Measurements from ENCODE around the gene TMEM54. TPM values are rescaled to one million over a fixed set of nuclear protein-coding genes. Genes with fewer than 3 reads are reported as not detected.

TMEM54 gene
- total and polyA plus RNA-seq, 2 experiments from 2014 or later = 11.2 to 11.7 TPM

- peaks cover 7% of the 10 kb centered on the region for H3K27me3 Mint-ChIP-seq (ENCODE audit: insufficient read depth, low read depth, poor library complexity)
- no peak overlapping the region for H3K4me3 Mint-ChIP-seq
- H3K79me2 ChIP-seq (replicated peaks; ENCODE audit: insufficient read depth) = no peaks in the 10 kb centered on the region
- no peaks in the 10 kb centered on the region for H3F3A ChIP-seq (replicated peaks; ENCODE audit: low read depth)
- H3K36me3 ChIP-seq (ENCODE audit: insufficient read depth) = no peaks in the 10 kb centered on the region
- ATAC-seq (no peak), DNase-seq (ENCODE audit: low spot score) (no peak)
- no peaks in the 10 kb centered on the region for H3K4me1 Mint-ChIP-seq
- H3K27me3 ChIP-seq (ENCODE audit: insufficient read depth) = peaks cover 6% of the 10 kb centered on the region
- no peaks in the 10 kb centered on the region for H4K20me1 ChIP-seq (replicated peaks; ENCODE audit: insufficient read depth)
- no peaks in the 10 kb centered on the region for H3K4me1 ChIP-seq (ENCODE audit: insufficient read depth)
- TF ChIP-seq ZNF114 (CRISPR knock-in tag; IDR thresholded peaks at IDR 0.05) (no peak), EZH2phosphoT487 (IDR thresholded peaks at IDR 0.05; ENCODE audit: unreplicated experiment) (no peak), JUNB (IDR thresholded peaks at IDR 0.05; ENCODE audit: unreplicated experiment) (no peak), EZH2 (IDR thresholded peaks at IDR 0.05; ENCODE audit: low read depth, unreplicated experiment) (no peak), STAT1 (IDR thresholded peaks at IDR 0.05; ENCODE audit: unreplicated experiment) (no peak), POLR2AphosphoS5 (IDR thresholded peaks at IDR 0.05; ENCODE audit: low read depth) (no peak), CTCF (conservative IDR thresholded peaks at IDR 0.05; ENCODE audit: low read depth in 2 of 2) (no peak), CREB1 (CRISPR knock-in tag; IDR thresholded peaks at IDR 0.05; ENCODE audit: low read depth) (no peak), ZNF331 (CRISPR knock-in tag; IDR thresholded peaks at IDR 0.05; ENCODE audit: low read depth) (no peak), NANOG (IDR thresholded peaks at IDR 0.05; ENCODE audit: borderline replicate concordance) (no peak)
- TF ChIP-seq, protein P1, sequence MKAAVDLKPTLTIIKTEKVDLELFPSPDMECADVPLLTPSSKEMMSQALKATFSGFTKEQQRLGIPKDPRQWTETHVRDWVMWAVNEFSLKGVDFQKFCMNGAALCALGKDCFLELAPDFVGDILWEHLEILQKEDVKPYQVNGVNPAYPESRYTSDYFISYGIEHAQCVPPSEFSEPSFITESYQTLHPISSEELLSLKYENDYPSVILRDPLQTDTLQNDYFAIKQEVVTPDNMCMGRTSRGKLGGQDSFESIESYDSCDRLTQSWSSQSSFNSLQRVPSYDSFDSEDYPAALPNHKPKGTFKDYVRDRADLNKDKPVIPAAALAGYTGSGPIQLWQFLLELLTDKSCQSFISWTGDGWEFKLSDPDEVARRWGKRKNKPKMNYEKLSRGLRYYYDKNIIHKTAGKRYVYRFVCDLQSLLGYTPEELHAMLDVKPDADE (IDR thresholded peaks at IDR 0.05) = no peak
- TF ChIP-seq, protein P2, sequence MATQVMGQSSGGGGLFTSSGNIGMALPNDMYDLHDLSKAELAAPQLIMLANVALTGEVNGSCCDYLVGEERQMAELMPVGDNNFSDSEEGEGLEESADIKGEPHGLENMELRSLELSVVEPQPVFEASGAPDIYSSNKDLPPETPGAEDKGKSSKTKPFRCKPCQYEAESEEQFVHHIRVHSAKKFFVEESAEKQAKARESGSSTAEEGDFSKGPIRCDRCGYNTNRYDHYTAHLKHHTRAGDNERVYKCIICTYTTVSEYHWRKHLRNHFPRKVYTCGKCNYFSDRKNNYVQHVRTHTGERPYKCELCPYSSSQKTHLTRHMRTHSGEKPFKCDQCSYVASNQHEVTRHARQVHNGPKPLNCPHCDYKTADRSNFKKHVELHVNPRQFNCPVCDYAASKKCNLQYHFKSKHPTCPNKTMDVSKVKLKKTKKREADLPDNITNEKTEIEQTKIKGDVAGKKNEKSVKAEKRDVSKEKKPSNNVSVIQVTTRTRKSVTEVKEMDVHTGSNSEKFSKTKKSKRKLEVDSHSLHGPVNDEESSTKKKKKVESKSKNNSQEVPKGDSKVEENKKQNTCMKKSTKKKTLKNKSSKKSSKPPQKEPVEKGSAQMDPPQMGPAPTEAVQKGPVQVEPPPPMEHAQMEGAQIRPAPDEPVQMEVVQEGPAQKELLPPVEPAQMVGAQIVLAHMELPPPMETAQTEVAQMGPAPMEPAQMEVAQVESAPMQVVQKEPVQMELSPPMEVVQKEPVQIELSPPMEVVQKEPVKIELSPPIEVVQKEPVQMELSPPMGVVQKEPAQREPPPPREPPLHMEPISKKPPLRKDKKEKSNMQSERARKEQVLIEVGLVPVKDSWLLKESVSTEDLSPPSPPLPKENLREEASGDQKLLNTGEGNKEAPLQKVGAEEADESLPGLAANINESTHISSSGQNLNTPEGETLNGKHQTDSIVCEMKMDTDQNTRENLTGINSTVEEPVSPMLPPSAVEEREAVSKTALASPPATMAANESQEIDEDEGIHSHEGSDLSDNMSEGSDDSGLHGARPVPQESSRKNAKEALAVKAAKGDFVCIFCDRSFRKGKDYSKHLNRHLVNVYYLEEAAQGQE (IDR thresholded peaks at IDR 0.05; ENCODE audit: unreplicated experiment) = no peak
- TF ChIP-seq, protein P3, sequence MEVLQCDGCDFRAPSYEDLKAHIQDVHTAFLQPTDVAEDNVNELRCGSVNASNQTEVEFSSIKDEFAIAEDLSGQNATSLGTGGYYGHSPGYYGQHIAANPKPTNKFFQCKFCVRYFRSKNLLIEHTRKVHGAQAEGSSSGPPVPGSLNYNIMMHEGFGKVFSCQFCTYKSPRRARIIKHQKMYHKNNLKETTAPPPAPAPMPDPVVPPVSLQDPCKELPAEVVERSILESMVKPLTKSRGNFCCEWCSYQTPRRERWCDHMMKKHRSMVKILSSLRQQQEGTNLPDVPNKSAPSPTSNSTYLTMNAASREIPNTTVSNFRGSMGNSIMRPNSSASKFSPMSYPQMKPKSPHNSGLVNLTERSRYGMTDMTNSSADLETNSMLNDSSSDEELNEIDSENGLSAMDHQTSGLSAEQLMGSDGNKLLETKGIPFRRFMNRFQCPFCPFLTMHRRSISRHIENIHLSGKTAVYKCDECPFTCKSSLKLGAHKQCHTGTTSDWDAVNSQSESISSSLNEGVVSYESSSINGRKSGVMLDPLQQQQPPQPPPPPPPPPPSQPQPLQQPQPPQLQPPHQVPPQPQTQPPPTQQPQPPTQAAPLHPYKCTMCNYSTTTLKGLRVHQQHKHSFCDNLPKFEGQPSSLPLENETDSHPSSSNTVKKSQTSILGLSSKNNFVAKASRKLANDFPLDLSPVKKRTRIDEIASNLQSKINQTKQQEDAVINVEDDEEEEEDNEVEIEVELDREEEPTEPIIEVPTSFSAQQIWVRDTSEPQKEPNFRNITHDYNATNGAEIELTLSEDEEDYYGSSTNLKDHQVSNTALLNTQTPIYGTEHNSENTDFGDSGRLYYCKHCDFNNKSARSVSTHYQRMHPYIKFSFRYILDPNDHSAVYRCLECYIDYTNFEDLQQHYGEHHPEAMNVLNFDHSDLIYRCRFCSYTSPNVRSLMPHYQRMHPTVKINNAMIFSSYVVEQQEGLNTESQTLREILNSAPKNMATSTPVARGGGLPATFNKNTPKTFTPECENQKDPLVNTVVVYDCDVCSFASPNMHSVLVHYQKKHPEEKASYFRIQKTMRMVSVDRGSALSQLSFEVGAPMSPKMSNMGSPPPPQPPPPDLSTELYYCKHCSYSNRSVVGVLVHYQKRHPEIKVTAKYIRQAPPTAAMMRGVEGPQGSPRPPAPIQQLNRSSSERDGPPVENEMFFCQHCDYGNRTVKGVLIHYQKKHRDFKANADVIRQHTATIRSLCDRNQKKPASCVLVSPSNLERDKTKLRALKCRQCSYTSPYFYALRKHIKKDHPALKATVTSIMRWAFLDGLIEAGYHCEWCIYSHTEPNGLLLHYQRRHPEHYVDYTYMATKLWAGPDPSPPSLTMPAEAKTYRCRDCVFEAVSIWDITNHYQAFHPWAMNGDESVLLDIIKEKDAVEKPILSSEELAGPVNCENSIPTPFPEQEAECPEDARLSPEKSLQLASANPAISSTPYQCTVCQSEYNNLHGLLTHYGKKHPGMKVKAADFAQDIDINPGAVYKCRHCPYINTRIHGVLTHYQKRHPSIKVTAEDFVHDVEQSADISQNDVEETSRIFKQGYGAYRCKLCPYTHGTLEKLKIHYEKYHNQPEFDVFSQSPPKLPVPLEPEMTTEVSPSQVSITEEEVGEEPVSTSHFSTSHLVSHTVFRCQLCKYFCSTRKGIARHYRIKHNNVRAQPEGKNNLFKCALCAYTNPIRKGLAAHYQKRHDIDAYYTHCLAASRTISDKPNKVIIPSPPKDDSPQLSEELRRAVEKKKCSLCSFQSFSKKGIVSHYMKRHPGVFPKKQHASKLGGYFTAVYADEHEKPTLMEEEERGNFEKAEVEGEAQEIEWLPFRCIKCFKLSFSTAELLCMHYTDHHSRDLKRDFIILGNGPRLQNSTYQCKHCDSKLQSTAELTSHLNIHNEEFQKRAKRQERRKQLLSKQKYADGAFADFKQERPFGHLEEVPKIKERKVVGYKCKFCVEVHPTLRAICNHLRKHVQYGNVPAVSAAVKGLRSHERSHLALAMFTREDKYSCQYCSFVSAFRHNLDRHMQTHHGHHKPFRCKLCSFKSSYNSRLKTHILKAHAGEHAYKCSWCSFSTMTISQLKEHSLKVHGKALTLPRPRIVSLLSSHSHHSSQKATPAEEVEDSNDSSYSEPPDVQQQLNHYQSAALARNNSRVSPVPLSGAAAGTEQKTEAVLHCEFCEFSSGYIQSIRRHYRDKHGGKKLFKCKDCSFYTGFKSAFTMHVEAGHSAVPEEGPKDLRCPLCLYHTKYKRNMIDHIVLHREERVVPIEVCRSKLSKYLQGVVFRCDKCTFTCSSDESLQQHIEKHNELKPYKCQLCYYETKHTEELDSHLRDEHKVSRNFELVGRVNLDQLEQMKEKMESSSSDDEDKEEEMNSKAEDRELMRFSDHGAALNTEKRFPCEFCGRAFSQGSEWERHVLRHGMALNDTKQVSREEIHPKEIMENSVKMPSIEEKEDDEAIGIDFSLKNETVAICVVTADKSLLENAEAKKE (CRISPR knock-in tag; IDR thresholded peaks at IDR 0.05) = no peak
- no peak overlapping the region for H2AFZ ChIP-seq
- no peak overlapping the region for H3K4me3 ChIP-seq
- no peaks in the 10 kb centered on the region for H3K36me3 Mint-ChIP-seq (ENCODE audit: low read depth)
- H3K27ac ChIP-seq (ENCODE audit: low read depth) = no peak overlapping the region
- H3K9me3 Mint-ChIP-seq = no peaks in the 10 kb centered on the region
- no peak overlapping the region for H3K4me2 ChIP-seq
- no peak overlapping the region for H3K27ac Mint-ChIP-seq
- H3K9me2 ChIP-seq (ENCODE audit: insufficient read depth) = no peaks in the 10 kb centered on the region
Observed at GRCh38 chr1:32917521-32917920, 16.3 kb upstream of the TMEM54 start.
